ENCODE measurements around the gene PDE10A.
"Not testable (repeated sequence)": the region's sequence is repeated elsewhere in the genome, so short reads cannot be mapped to it uniquely, and the experiment has no call there.

The PDE10A gene

DNA sequence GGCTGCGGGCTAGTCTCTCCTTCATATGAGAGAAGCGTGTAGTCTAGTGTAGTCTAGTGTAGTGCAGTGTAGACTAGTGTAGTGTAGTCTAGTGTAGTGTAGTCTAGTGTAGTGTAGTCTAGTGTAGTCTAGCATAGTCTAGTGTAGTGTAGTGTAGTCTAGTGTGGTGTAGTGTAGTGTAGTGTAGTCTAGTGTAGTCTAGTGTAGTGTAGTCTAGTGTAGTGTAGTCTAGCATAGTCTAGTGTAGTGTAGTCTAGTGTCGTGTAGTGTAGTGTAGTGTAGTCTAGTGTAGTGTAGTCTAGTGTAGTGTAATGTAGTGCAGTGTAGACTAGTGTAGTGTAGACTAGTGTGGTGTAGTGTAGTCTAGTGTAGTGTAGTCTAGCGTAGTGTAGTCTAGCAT, 44.1 kb downstream of the PDE10A start:
- not testable (repeated sequence) for DNase-seq

DNA sequence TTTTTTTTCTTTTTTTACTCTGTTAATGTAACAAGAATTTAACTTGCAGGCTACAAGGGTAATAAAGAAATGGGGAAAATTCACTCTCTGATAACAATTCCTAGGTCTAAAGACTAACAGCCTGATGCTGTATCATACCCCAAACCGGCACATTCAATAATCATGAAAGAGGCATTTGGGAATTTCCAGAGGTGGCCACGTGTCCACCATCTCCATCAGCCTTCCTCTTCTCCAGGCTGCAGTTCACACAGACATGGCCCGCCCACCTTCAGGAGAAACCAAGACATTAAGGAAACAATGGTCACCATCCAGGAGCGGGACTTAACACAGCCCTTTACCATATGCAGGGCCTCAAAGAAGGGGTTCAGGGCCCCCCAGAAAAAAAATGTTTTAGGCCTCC, 44.8 kb downstream of the PDE10A start:
- DNase-seq: no peak

DNA sequence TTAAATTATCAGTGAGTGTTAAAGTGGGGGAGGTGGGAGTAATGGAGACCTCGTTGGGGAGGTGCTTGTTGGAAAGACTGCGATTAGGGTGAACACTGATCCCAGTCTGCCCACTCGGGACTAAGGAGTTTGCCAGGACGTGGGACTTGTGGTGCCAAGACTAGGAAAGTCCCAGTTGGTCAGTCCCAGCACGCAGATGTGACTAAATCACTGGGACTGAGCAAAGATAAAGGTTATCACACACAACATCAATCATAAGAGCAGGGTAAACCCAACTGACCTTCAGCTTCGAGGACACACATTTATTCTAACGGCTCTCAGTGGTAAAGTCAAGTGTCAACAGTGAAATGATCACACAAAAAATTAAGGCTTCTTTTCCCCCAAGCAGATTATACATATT, 45.5 kb downstream of the PDE10A start:
- no peak for DNase-seq

DNA sequence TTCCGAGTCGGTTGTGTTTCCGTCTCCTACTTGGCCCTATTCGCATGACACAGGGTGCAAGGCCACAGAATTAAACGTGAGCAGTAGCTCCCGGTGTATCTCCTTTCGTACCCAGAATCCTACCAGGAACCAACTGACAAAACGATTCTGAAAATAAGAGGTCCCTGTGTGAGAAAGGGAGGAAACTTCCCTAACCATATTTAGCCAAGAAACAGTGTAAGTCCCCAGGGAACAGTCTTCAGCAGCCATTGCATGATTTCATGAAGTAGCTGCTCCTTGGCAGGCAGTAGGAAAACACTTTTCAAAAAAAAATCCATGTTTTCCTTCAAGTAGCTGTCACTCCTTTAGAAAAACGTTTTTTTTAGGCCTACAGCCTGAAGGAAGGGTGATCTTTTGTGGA, 46.9 kb downstream of the PDE10A start:
- DNase-seq: no peak

DNA sequence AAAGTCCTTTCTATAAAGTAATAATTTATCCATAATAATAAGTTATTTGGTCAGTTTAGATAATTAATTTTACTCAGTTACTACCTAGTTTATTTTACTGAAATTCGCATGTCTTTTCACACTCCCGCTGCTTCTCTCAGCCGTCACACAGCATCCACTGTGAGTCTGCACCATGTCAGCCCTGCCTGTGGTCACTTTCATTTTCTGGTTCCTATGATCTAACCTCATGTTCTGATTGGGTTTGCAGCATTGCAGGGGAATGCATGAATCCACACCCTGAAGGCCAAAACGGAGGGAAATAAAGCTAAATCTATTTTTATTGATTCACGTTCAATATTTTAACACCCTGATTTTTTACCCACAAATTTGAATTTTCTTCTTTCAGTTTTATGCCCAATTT, 47.4 kb downstream of the PDE10A start:
- no peak for DNase-seq

DNA sequence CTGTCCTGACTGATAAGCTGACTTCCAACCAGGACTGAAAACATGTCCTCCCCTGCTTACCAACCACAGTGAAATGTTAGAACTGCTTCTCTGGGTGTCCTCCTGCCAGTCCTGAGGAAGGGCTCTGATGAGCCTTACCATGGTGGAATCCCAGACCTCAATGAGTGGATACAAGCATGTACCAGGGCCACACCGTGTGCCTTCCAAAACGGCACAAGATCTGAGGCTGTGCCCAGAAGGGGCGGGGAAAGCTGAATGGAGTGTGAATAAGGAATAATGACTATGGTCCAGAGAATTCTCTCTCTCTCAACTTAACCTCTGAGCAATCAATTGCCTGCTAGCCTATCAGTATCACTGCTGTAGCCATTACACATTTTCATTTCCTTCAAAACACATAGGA, 51.7 kb downstream of the PDE10A start:
- DNase-seq: no peak

DNA sequence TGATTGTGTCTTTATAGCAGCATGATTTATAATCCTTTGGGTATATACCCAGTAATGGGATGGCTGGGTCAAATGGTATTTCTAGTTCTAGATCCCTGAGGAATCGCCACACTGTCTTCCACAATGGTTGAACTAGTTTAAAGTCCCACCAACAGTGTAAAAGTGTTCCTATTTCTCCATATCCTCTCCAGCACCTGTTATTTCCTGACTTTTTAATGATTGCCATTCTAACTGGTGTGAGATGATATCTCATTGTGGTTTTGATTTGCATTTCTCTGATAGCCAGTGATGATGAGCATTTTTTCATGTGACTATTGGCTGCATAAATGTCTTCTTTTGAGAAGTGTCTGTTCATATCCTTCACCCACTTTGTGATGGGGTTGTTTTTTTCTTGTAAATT, 54.5 kb downstream of the PDE10A start:
- not testable (repeated sequence) for DNase-seq

DNA sequence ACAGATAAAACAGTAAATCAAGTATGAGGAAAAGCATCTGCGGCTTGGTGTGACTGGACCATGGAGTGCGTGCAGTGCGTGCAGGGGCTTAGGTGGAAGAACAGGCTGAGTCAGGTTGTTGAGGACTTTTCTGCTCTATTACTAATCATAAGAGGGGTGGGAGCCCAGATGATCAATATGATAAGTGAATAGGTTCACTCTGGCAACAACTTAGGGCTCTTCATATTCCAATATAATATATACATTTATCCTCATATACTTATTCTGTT, 56.4 kb downstream of the PDE10A start:
- DNase-seq: no peak

DNA sequence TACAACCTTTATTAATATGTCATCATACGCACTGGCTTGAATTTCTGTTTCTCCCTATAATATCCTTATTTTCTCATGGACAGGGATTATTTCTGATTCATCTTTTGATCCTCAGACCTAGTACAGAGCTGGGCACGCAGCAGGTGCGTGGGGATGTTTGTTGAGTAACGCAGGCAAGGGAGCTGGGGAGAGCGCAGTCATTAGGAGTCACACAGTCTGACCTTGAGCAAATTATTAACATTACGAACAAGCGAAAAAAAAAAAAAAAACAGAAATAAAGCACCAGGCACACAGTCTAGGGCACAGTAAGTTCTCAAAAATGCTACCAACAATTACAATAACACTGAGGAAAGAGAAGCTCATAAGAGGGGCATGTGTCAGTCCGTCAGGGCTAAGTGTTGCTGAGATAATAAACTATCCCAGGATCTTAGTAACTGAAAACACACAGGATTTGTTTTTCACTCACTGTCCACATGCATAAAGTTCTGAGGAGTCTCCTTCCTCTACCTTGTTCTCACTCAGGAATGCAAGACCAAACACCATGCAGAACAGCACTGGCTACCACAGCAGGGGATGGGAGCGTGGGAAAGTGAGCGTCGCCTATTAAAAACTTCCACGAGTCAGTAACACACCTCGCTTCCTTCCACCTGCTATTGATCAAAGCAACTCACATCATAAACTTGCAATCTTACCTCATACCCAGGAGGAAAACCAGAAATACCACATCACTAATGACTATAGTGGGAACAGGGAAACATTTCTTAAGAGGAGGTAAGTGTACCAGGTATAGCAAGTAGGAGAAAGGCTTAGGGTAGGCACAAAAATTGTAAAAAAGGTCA, 56.9 kb downstream of the PDE10A start:
- DNase-seq: no peak

DNA sequence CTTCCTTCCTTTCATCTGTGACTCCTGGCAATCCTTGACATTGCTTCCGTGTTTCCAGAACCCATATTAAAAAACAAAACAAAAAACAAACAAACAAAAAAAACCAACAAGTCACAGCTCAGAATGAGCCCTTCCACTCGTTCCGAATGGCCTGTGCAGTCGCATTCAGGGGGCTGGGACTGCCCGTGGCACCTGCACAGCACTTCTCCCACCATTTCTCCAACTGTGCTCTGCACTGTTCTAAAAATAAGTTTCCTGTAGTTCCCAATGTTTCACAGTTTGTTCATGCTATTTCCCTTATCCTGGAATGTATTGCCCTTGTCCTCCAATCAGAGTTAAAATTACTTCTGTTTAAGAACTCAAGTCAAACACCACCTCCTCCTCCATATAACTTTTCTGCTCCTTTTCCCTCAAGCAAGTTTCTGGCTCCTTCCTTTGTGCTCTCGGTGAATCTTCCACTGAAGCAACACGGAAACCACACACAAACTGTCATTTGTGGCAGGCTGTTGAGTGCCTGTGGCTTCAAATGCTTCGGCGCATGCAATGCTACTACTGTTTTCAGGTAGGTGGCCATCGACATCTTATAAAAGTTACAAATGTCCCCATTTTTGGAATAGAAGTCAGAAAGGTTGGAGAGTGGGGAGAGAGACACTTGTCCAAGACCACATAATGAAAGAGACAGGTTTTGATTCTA, 57.7 kb downstream of the PDE10A start:
- no peak for DNase-seq

DNA sequence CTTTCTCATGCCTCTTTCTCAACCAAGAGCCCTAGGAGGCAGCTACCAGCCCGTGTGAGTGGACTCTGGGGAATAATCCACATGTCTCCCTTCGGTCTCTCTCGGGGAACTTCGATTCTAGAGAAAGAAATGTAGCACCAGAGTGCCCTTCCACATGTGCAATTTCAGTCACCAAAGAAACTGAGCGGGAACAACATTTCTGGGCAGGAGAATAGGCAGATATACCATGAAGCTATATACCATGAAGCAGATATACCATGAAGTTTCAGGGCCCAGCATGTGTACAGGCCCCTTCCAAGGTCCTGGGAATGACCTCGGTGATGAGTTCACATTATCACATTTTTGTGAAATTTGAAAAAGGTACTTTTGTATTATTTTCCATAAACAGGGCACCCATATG, 60.8 kb downstream of the PDE10A start:
- DNase-seq: no peak

DNA sequence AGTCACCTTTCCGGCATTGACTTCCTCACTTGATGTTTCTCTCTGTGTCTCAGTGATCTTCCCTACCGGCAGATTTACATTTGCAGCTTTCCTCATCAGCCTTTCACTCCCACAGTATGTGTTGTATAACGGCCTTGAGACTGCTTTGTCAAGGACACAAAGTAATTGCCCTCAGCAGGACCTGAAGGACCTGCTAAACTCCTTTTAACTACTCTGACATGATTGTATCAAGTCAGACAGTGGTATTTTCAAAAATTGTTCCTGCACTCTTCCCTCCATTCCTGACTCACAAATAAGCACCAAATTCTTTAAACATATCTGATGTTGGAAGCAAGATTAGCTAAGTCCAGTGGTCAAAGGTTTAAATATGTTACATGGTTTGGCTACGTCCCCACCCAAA, 62.4 kb downstream of the PDE10A start:
- DNase-seq: no peak

DNA sequence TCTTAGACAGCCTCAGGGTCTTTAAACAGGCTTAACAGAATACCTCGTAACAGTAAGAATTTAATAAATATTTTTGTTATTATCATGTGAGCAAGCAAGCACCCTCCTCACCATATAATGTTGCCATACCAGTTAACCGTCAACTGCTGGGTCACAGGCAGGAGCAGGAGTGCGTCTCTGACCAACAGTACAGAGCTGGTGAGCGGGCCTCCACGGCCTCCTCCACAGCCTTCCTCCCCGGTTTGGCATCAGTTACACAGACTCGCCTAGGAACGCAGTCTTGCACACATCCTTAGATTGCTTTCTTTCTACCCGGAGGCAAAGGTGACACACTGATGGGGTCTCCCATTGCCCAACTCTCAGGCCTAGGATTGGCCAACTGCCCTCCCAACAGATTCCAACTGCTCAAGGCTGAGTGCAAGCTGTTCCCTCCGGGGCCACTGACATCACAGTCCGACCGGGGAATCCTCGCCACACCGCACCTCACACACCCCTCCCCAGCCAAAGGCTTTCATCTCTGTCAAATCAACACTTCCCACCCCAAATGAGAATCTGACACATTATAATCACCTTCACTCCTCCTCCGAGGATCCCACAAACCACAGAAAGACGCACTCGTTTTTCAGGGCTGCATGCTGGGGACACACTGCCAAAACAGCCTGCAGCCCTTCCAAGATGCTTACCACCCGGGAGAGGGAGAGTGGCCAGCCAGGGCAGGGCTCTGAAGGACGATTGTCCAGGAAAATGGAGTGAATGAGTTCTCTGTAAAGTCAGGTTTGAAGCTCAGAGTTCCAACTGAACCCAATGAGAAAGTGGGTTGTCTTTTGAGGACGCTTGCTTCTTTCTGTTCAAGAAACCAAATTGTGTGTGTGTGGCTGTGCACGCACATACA, 63.2 kb downstream of the PDE10A start:
- DNase-seq: no peak

DNA sequence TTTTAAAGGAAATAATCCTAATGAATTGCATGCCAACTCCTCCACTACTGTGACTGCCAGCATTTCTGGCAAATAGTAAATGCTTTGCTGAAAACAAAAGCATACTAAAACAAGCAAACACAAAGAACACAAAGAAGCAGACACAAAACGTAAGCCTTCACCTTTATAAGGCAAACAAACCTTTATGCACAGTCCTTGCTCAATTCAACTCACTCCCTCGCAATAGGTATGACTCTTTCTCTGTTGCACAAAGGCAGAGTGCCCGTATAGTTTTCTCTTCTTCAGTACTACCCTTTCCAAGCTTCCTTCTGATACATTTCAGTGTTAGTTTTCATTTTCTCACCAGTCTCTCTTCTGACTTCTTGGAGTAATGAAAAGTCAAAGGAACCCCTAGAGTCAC, 63.9 kb downstream of the PDE10A start:
- no peak for DNase-seq

DNA sequence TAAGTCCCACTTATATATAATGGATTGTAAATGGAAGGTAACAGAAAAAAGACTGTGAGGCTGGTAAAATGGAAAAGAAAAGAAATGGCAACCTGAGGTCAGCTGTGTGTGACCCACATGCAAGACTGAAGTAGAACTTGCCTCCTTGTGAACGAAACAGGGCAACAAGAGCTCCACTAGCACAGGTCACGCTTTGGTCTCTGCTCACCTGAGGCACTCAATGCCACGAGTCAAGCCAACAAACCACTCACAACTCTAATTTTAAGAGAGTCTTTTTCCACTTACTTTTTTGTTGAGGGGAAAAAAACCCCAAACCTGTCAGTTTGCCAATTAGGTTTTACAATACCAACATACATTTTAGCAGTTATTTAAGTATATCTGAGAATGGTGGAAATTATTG, 65.2 kb downstream of the PDE10A start:
- DNase-seq: no peak

DNA sequence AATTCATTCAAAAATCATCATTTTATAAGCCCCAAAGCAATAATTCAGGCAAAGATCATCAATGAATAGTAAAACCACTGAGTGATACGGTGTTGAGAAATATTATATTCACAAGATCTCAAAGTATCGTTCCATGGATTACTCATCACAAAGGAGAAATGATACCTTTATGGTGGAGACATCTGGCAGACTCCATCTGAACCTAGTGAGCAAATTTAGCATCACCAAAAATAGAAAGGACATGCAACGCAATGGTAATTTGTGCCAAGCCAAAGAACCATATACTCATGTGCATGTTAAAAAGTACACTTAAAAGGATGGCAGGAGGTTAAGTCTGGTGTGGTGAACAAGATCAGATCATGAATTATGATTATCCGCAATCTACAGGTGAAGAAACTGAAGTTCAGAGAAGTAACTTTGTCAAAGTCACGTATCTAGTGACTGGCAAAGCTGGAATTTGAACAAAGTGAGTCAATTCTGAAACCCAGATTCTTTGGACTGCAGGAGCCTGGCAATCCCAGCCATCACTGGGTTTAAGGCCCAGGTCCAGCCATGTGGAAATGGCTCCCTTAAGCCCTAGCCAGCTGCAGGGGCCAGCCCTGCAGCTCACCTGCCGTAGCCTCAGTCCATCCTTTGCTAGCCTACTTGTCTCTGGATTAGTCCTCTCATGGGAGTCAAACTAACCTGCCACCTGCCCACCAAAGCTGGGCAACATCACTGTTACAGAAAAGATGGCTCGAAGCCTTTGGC, 68.3 kb downstream of the PDE10A start:
- DNase-seq: no peak

DNA sequence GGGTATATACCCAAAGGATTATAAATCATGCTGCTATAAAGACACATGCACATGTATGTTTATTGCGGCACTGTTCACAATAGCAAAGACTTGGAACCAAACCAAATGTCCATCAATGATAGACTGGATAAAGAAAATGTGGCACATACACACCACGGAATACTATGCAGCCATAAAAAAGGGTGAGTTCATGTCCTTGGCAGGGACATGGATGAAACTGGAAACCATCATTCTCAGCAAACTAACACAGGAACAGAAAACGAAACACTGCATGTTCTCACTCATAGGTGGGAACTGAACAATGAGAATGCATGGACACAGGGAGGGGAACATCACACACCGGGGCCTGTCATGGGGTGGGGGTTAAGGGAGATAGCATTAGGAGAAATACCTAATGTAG, 70.1 kb downstream of the PDE10A start:
- not testable (repeated sequence) for DNase-seq

DNA sequence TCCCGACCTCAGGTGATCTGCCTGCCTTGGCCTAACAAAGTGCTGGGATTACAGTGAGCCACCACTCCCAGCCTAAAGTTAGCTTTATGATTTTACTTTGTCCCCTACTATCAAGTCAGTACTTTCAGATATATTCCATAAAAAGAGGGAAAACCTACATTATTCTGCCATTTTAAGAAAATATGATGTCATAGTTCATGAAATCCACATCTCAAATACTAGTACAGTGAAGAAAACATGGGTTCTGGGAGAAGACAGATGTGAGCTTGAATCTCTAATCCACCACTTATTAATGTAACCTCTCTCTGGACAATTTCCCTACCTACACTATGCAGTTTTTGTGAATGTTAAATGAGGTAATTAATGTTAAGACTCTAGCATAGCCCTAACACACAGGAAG, 74.5 kb downstream of the PDE10A start:
- no peak for DNase-seq

DNA sequence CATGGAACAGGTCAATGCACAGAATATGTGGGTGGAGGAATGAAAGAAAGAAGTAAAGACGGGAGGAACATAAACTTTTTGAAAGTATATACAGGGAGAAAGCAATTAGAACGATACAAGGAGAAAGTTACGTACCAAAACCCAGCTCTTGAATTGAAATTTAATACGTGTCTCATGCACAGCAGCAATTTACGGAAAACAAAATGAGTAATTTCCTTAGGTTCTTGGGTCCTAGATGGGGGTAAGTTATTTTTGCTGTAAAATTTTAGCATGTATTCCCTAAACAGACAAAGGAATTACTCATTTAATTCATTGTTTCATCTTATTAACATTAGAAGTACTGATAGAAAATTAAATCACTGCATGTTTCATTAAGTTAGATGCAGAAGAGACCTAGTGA, 75.8 kb downstream of the PDE10A start:
- DNase-seq: no peak

DNA sequence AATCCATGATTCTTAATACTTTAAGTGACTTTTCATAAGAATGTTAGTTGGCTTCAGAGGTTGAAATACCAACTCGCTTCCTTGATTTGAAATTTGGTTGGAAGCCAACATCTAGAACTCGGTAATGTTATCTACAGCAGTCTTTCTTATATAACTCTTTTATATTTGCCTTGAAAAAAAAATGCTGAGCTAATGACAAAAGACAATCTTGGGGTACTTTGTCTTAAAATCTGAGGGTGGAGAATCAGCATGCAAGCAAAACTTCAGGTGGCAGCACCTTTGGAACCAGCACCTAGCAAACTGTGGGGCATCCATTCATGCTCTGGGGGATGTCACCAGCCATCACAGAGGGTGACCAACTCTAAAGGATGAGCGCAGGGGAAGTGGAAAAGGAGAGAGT, 76.3 kb downstream of the PDE10A start:
- DNase-seq: no peak

DNA sequence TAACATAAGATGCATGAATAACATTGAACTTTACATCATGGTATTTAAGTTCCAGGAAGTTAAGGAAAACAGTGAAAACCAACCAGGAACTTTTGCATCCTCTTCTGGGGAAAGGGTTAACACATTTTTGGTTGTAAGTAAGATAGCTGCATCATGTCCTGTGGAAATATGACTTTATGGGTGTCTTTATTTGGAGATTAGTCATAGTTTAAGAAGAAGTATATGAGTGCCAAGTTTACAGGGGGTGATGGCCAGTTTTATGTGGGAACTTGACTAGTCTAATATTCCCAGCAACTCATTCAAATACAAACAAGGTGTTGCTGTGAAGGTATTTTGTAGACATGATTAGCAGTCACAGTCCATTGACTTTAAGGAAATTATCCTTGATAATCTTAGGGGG, 78.0 kb downstream of the PDE10A start:
- DNase-seq: no peak

DNA sequence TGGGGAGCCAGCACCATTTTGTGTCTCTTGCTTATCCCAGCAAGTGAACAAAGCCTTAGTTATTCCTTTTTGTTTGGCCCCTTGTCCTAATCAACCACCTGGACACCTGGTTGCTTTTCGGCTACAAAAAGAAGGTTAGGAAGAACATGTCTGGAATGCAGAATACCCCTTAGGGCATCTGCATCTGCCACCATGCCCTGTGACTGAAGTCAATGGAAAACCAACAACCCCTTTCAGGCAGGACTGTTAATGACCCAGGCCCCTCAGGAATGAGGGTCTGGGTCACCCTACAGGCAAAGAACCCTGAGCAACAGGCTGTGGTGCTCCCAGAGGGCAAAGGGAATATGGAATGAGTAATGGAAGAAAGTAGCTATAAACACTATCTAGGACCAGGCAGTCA, 78.5 kb downstream of the PDE10A start:
- DNase-seq: no peak

DNA sequence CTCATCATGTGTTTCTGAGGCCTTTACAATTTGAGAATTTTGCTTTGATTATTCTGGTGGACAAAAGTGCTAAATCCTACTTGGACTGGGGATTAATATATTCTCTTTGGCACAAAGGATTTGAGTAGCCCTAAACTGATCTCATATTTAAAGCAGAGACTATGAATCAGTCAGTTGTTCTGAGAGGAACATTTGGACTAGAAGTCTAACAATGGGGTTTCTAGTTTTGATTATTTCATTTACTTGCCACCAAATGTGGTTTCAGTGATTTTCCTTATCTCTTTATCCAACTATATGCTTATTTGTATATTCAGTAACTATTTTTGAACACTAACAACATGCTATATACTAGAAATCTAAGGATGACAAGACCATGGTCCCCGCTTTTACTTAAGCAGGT, 81.4 kb downstream of the PDE10A start:
- DNase-seq: no peak

All from NCI-H524 treated with DMSO at 0.1 percent for 48 hours (cell line).